GM21367 (cell line): ENCODE measurements around the gene ZNF423.

Source experiments
- ATAC-seq: cut with Tn5 transposase; IDR thresholded peaks from one replicate; pipeline ENCODE4 v1.9.1; 2021; ENCODE audit not compliant: unreplicated experiment

ZNF423 gene

GRCh38 chr16:49849037-49849753, 6.7 kb downstream of the ZNF423 start:
- ATAC-seq: no peak

- ATAC-seq: no peak
Measured at GRCh38 chr16:49848530-49848929, 7.4 kb downstream of the ZNF423 start.

GRCh38 chr16:49846800-49847199, 9.1 kb downstream of the ZNF423 start:
- ATAC-seq: no peak

- no peak for ATAC-seq
Measured at GRCh38 chr16:49844359-49844758, 11.6 kb downstream of the ZNF423 start.

GRCh38 chr16:49843758-49844157, 12.2 kb downstream of the ZNF423 start:
- no peak for ATAC-seq

GRCh38 chr16:49842972-49843371, 12.9 kb downstream of the ZNF423 start:
- no peak for ATAC-seq

GRCh38 chr16:49839017-49839825, 16.7 kb downstream of the ZNF423 start:
- no peak for ATAC-seq

GRCh38 chr16:49838441-49839016, 17.4 kb downstream of the ZNF423 start:
- ATAC-seq: no peak

- ATAC-seq: no peak
Measured at GRCh38 chr16:49837688-49838410, 18.1 kb downstream of the ZNF423 start.

GRCh38 chr16:49836668-49837067, 19.2 kb downstream of the ZNF423 start:
- no peak for ATAC-seq

- no peak for ATAC-seq
Measured at GRCh38 chr16:49836218-49836617, 19.7 kb downstream of the ZNF423 start.

GRCh38 chr16:49835161-49835777, 20.6 kb downstream of the ZNF423 start:
- ATAC-seq: no peak

- no peak for ATAC-seq
Measured at GRCh38 chr16:49834531-49835151, 21.3 kb downstream of the ZNF423 start.

- ATAC-seq: no peak
Measured at GRCh38 chr16:49833796-49834530, 21.9 kb downstream of the ZNF423 start.

GRCh38 chr16:49833085-49833484, 22.8 kb downstream of the ZNF423 start:
- ATAC-seq: no peak

- no peak for ATAC-seq
Measured at GRCh38 chr16:49832177-49832576, 23.7 kb downstream of the ZNF423 start.

- ATAC-seq: no peak
Measured at GRCh38 chr16:49830873-49831272, 25.0 kb downstream of the ZNF423 start.

- ATAC-seq: no peak
Measured at GRCh38 chr16:49828533-49829267, 27.2 kb downstream of the ZNF423 start.

- ATAC-seq: no peak
Measured at GRCh38 chr16:49827805-49828438, 28.0 kb downstream of the ZNF423 start.
